B cell (primary cell): ENCODE results near the gene ZBTB48. TPM values are rescaled to one million over a fixed set of nuclear protein-coding genes. Genes with fewer than 3 reads are reported as not detected.
"Not testable (repeated sequence)": the region's sequence is repeated elsewhere in the genome, so short reads cannot be mapped to it uniquely, and the experiment has no call there.

Experiments used
- ATAC-seq: fragments of 200-7000 bp; cut with Tn5 transposase; one replicate; pipeline ENCODE4 v1.10.0; 2021; ENCODE audit warnings: low read depth, mild to moderate bottlenecking, moderate number of reproducible peaks, moderate library complexity
- CTCF ChIA-PET: fragments of 350-600 bp; sonication (Branson Sonifier 250); formaldehyde crosslinking; loops from one replicate; lab custom pipeline; 2021; ENCODE audit warnings: antibody characterized with exemption, inconsistent platforms; lab: Charles Lee
- POLR2A ChIA-PET: fragments of 350-600 bp; sonication (Branson Sonifier 250); formaldehyde crosslinking; loops from one replicate; lab custom pipeline; 2021; ENCODE audit warnings: antibody characterized with exemption; lab: Charles Lee
- DNase-seq: peaks from one replicate; pipeline ENCODE4 v3.0.0; 2013
- H2AFZ ChIP-seq: 2 replicates; pipeline ENCODE4 v1.6.1; 2012; ENCODE audit warnings: mild to moderate bottlenecking, low read depth, low read length; ENCODE audit not compliant: insufficient read depth, poor library complexity, severe bottlenecking
- H3K27ac ChIP-seq, 2 donors: 1 replicate in 1 of 2; 2 replicates in 1 of 2; pipeline ENCODE4 v1.5.1; 2012 to 2013; ENCODE audit warnings: low read length in 2 of 2, mild to moderate bottlenecking in 2 of 2, moderate library complexity in 1 of 2
- H3K27me3 ChIP-seq, 4 experiments: fragments of 200-600 bp in 1 of 4; sonication (generic) in 1 of 4; replicated peaks in 1 of 4; 1 replicate in 2 of 4; 2 replicates in 2 of 4; pipeline versions ENCODE4 v1.6.1 to v1.7.0; 2013 to 2016; ENCODE audit warnings: low read length in 3 of 4, mild to moderate bottlenecking in 2 of 4, mixed read lengths in 1 of 4, moderate library complexity in 1 of 4; ENCODE audit not compliant: insufficient read depth in 4 of 4, control insufficient read depth in 3 of 4; ENCODE audit errors: control extremely low read depth in 1 of 4
- H3K36me3 ChIP-seq, 2 experiments: replicated peaks in 1 of 2; 1 replicate in 1 of 2; 2 replicates in 1 of 2; pipeline versions ENCODE4 v1.6.1 to v1.7.1; 2013; ENCODE audit warnings: low read length in 1 of 2; ENCODE audit not compliant: insufficient read depth in 2 of 2, control insufficient read depth in 1 of 2; ENCODE audit errors: control extremely low read depth in 1 of 2, extremely low read depth in 1 of 2
- H3K4me1 ChIP-seq, 2 donors: fragments of 200-600 bp in 1 of 2; sonication (generic) in 1 of 2; 1 replicate in 1 of 2; 2 replicates in 1 of 2; pipeline versions ENCODE4 v1.5.1 to v1.6.1; 2013 to 2017; ENCODE audit warnings: low read length in 2 of 2; ENCODE audit not compliant: control insufficient read depth in 2 of 2, insufficient read depth in 2 of 2
- H3K4me2 ChIP-seq: replicated peaks from 2 replicates; pipeline ENCODE3; 2012; ENCODE audit warnings: mild to moderate bottlenecking, low read depth, low read length; ENCODE audit not compliant: poor library complexity, severe bottlenecking
- H3K4me3 ChIP-seq, 5 experiments: fragments of 200-600 bp in 1 of 5; sonication (generic) in 1 of 5; 1 replicate in 3 of 5; 2 replicates in 2 of 5; pipeline versions ENCODE4 v1.5.1 to v1.7.0; 2011 to 2016; ENCODE audit warnings: low read length in 4 of 5, mild to moderate bottlenecking in 4 of 5, low read depth in 2 of 5, control low read depth in 1 of 5, moderate library complexity in 1 of 5; ENCODE audit not compliant: insufficient read depth in 1 of 5; ENCODE audit errors: control extremely low read depth in 1 of 5, extremely low read depth in 1 of 5
- H3K79me2 ChIP-seq: fragments of 200-600 bp; sonication (generic); one replicate; pipeline ENCODE4 v1.6.0; 2016; ENCODE audit warnings: low read length; ENCODE audit not compliant: control insufficient read depth, insufficient read depth
- H3K9ac ChIP-seq: fragments of 200-600 bp; sonication (generic); 2 replicates; pipeline ENCODE4 v1.6.1; 2017; ENCODE audit warnings: mild to moderate bottlenecking, low read length, moderate library complexity
- H3K9me3 ChIP-seq, 3 donors: one replicate each; pipeline versions ENCODE4 v1.6.1 to v1.7.1; 2013; ENCODE audit warnings: low read length in 2 of 3; ENCODE audit not compliant: control insufficient read depth in 2 of 3, insufficient read depth in 1 of 3; ENCODE audit errors: control extremely low read depth in 1 of 3
- H4K20me1 ChIP-seq: 2 replicates; pipeline ENCODE4 v1.6.0; 2012; ENCODE audit warnings: mild to moderate bottlenecking, low read length; ENCODE audit not compliant: insufficient read depth, control insufficient read depth, poor library complexity, severe bottlenecking
- H3K27ac Mint-ChIP-seq: one replicate; pipeline ENCODE4 v1.8.0; 2021; ENCODE audit warnings: mixed read lengths
- H3K27me3 Mint-ChIP-seq: one replicate; pipeline ENCODE4 v1.8.0; 2021; ENCODE audit warnings: mixed read lengths
- H3K4me1 Mint-ChIP-seq: one replicate; pipeline ENCODE4 v1.8.0; 2021; ENCODE audit warnings: mixed read lengths
- H3K4me3 Mint-ChIP-seq: one replicate; pipeline ENCODE4 v1.8.0; 2021; ENCODE audit warnings: mixed read lengths
- H3K9me3 Mint-ChIP-seq: one replicate; pipeline ENCODE4 v1.8.0; 2022; ENCODE audit warnings: mixed read lengths; ENCODE audit not compliant: insufficient read depth
- CTCF ChIP-seq: fragments of 200-600 bp; IDR thresholded peaks from one replicate; pipeline ENCODE4 v1.8.0; 2022; ENCODE audit warnings: antibody characterized with exemption, mild to moderate bottlenecking
- EZH2 ChIP-seq: IDR thresholded peaks from 2 replicates; pipeline ENCODE4 v1.6.1; 2012; ENCODE audit warnings: borderline replicate concordance, low read depth, mild to moderate bottlenecking, moderate library complexity, low read length; ENCODE audit not compliant: insufficient read depth, poor library complexity, severe bottlenecking
- WGBS: methylation state at CpG from one replicate; pipeline ENCODE4 v1.1.5; 2013; ENCODE audit warnings: missing lambda C conversion rate; ENCODE audit not compliant: insufficient coverage; 5-methylcytosine and 5-hydroxymethylcytosine counted together
- intact Hi-C: fragments of 100-400 bp; cut with micrococcal nuclease; formaldehyde crosslinking; loops from one replicate; pipeline ENCODE4 v1.10.0; 2022
- polyA plus RNA-seq: library from polyadenylated mRNA; depleted of rRNA; stranded (reverse); fragments of >200 nt; gene quantifications from 2 replicates; pipeline ENCODE4 v1.2.3, GENCODE V29; 2012
- total RNA-seq, 2 donors: library from RNA; stranded (reverse); fragments of 120-200 nt in 1 of 2; gene quantifications; 1 replicate in 1 of 2; 2 replicates in 1 of 2; pipeline versions ENCODE4 v1.2.3 to v1.2.4, GENCODE V29; 2013 to 2022

Gene ZBTB48
- total and polyA plus RNA-seq, 2 donors (not counting 1 experiment from before 2014, with no cell fraction given): 65.6 to 100 TPM

- Mint-ChIP-seq H3K4me3 (peak overlapping the region; percentile 93), H3K27ac (peak overlapping the region; percentile 73), H3K4me1 (peaks cover 41% of the 10 kb centered on the region), H3K27me3 (no peaks in the 10 kb centered on the region), H3K9me3 (no peaks in the 10 kb centered on the region)
- Histone ChIP-seq H3K36me3 (peaks cover 0 to 32% of the 10 kb centered on the region in 2 experiments), H4K20me1 (peaks cover 54% of the 10 kb centered on the region), H3K27ac (peak overlapping the region in 1 of 2 donors; percentile 54), H3K4me3 (peak overlapping the region in 4 of 5 experiments; percentile 4 to 35 (median 22)), H3K9ac (peak overlapping the region; percentile 39), H3K79me2 (peaks cover 59% of the 10 kb centered on the region), H3K4me1 (peaks cover 29 to 42% of the 10 kb centered on the region in 2 donors), H3K9me3 (no peaks in the 10 kb centered on the region), H3K4me2 (peak overlapping the region; percentile 100), H3K27me3 (no peaks in the 10 kb centered on the region), H2AFZ (peak overlapping the region; percentile 36)
- WGBS: 65% methylated on average over 27 of the region's 31 CpGs
- CTCF ChIA-PET: interaction anchor here (1.1 to 5.4 kb wide), 5 partner anchors 18 to 47 kb away, joined by 3 to 33 read pairs (median 4); partner anchors contain the start of genes NOL9, TAS1R1 and THAP3
- peak; percentile 60 for DNase-seq
- no peak for ATAC-seq
- intact Hi-C loops: loop anchor here (2.0 kb wide), 1 partner anchor 13 kb away; the partner anchor contains the start of gene PHF13
- no peak for TF ChIP-seq EZH2
- no peak for TF ChIP-seq CTCF
- POLR2A ChIA-PET: interaction anchor here (0.6 to 1.7 kb wide), 2 partner anchors 16 to 19 kb away, joined by 3 to 7 read pairs; partner anchors contain the start of gene ZBTB48
These were observed 19.6 kb downstream of the ZBTB48 start for GRCh38 chr1:6599141-6599975.

- H3K27me3 Mint-ChIP-seq: not testable (repeated sequence)
- intact Hi-C loops: loop anchor here (2.0 kb wide), 1 partner anchor 13 kb away; the partner anchor contains the start of gene PHF13
- peaks cover 29 to 43% of the 10 kb centered on the region in 2 donors for H3K4me1 ChIP-seq
These were observed 20.2 kb downstream of the ZBTB48 start for GRCh38 chr1:6599991-6600390.

More at GRCh38 chr1:6599991-6600390, 20.2 kb downstream of the ZBTB48 start:
- peak overlapping the region; percentile 53 for H3K27ac Mint-ChIP-seq
- not testable (repeated sequence) for H3K27me3 ChIP-seq, H2AFZ ChIP-seq, H3K9me3 ChIP-seq, ATAC-seq, DNase-seq, H3K9me3 Mint-ChIP-seq, H3K27ac ChIP-seq
- peak overlapping the region; percentile 93 for H3K4me3 Mint-ChIP-seq
- peak overlapping the region; percentile 100 for H3K4me2 ChIP-seq
- peaks cover 42% of the 10 kb centered on the region for H3K4me1 Mint-ChIP-seq
- H3K36me3 ChIP-seq: peaks cover 0 to 27% of the 10 kb centered on the region in 2 experiments
- peak overlapping the region in 4 of 5 experiments; percentile 15 to 94 (median 76) for H3K4me3 ChIP-seq
- ChIA-PET POLR2A (interaction anchor here (0.6 to 1.7 kb wide), 2 partner anchors 16 to 19 kb away, joined by 3 to 7 read pairs; partner anchors contain the start of gene ZBTB48), CTCF (interaction anchor here (1.1 to 5.4 kb wide), 6 partner anchors 17 to 47 kb away, joined by 3 to 33 read pairs (median 4); partner anchors contain the start of genes NOL9, TAS1R1 and THAP3)
- H3K9ac ChIP-seq: peak overlapping the region; percentile 78
- 0% methylated on average over 1 of the region's 8 CpGs for WGBS
- peaks cover 59% of the 10 kb centered on the region for H3K79me2 ChIP-seq
- peaks cover 51% of the 10 kb centered on the region for H4K20me1 ChIP-seq
